Right atrium auricular region (tissue), 2 donors: ENCODE data around the gene COL9A3. TPM values are rescaled to one million over a fixed set of nuclear protein-coding genes. Genes with fewer than 3 reads are reported as not detected.
"Not testable (repeated sequence)": the region's sequence is repeated elsewhere in the genome, so short reads cannot be mapped to it uniquely, and the experiment has no call there.

Experiments
- DNase-seq: peaks from one replicate; pipeline ENCODE4 v3.0.0-alpha.2; 2019; ENCODE audit warnings: low spot score
- H3K27ac ChIP-seq, 2 donors: fragments of 200-600 bp; sonication (generic); 1 replicate in 1 of 2; 2 replicates in 1 of 2; pipeline ENCODE4 v1.5.1; 2016 to 2019
- H3K27me3 ChIP-seq, 2 donors: fragments of 200-600 bp; sonication (generic); one replicate each; pipeline versions ENCODE4 v1.5.1 to v1.6.0; 2017 to 2019
- H3K36me3 ChIP-seq: fragments of 200-600 bp; sonication (generic); one replicate; pipeline ENCODE4 v1.5.1; 2016
- H3K4me1 ChIP-seq, 2 donors: fragments of 200-600 bp; sonication (generic); one replicate each; pipeline versions ENCODE4 v1.5.1 to v1.6.0; 2017 to 2019
- H3K4me3 ChIP-seq, 2 donors: fragments of 200-600 bp; sonication (generic); 1 replicate in 1 of 2; 2 replicates in 1 of 2; pipeline ENCODE4 v1.5.1; 2017 to 2019; ENCODE audit warnings: mild to moderate bottlenecking in 1 of 2, moderate library complexity in 1 of 2
- H3K9me3 ChIP-seq, 2 donors: fragments of 200-600 bp; sonication (generic); one replicate each; pipeline ENCODE4 v1.5.1; 2019
- total RNA-seq, 2 donors: library from RNA; depleted of rRNA; stranded (reverse); fragments of >200 nt; gene quantifications; one replicate each; pipeline ENCODE4 v1.1.0, GENCODE V29; 2016
- TF ChIP-seq, protein P1 (sequence below), 2 donors: fragments of 200-600 bp; sonication (generic); IDR thresholded peaks; one replicate each; pipeline ENCODE4 v1.5.1; 2019; ENCODE audit warnings: antibody characterized with exemption in 2 of 2

The COL9A3 gene
- total RNA-seq, 2 donors from 2014 or later, result 4.2 to 5.7 TPM

DNA sequence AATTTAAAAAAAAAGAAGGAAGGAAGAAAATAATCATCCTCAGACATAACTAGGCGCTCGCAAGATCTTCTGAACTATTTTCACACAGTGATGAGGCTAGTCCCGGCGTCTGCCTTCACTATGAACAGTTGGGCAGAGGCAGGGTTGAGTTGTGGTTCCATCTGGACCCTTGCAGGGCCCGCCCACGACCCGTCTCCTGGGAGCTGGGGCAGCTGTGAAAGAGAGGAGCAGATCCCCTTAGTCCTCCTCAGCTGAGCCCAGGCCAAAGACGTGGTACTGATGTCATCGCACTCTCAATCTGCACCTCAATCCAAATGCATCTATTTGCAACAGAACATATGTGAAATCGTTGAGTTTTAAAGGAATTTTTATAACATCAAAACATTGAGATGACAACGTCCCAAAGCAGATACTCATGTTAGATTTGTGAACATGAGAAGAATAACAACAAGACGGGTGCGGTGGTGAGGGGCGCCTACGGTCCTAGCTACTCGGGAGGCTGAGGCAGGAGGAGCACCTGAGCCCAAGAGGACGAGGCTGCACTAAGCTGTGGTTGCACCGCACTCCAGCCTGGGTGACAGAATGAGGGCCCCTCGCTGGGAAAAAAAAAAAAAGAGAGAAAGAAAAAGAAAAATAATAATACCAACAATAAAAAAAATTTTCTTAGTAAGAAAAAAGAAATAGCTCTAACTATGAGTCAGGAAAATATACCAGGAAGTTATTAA lies 29.5 kb downstream of the COL9A3 start:
- H3K27me3 ChIP-seq, result no peaks in the 10 kb centered on the region
- H3K27ac ChIP-seq, result no peak overlapping the region
- H3K9me3 ChIP-seq, result no peaks in the 10 kb centered on the region
- no peaks in the 10 kb centered on the region for H3K4me1 ChIP-seq
- H3K4me3 ChIP-seq, result no peak overlapping the region
- TF ChIP-seq, protein P1, sequence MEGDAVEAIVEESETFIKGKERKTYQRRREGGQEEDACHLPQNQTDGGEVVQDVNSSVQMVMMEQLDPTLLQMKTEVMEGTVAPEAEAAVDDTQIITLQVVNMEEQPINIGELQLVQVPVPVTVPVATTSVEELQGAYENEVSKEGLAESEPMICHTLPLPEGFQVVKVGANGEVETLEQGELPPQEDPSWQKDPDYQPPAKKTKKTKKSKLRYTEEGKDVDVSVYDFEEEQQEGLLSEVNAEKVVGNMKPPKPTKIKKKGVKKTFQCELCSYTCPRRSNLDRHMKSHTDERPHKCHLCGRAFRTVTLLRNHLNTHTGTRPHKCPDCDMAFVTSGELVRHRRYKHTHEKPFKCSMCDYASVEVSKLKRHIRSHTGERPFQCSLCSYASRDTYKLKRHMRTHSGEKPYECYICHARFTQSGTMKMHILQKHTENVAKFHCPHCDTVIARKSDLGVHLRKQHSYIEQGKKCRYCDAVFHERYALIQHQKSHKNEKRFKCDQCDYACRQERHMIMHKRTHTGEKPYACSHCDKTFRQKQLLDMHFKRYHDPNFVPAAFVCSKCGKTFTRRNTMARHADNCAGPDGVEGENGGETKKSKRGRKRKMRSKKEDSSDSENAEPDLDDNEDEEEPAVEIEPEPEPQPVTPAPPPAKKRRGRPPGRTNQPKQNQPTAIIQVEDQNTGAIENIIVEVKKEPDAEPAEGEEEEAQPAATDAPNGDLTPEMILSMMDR (IDR thresholded peaks at IDR 0.05), result no peak
- no peak for DNase-seq
- H3K36me3 ChIP-seq, result no peaks in the 10 kb centered on the region

DNA sequence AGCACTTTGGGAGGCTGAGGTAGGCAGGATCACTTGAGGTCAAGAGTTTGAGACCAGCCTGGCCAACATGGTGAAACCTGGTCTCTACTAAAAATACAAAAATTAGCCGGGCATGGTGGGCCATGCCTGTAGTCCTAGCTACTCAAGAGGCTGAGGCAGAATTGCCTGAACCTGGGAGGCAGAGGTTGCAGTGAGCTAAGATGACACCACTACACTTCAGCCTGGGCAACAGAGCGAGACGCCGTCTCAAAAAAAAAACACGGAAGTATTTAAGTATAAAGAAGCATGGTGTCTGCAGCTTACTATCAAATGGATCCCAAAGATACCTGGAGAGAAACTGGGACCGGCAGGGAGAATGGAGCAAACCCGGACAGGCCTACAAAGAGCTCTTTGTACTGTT lies 32.1 kb downstream of the COL9A3 start:
- H3K36me3 ChIP-seq, H3K27ac ChIP-seq, H3K9me3 ChIP-seq, DNase-seq, H3K4me3 ChIP-seq, H3K4me1 ChIP-seq, H3K27me3 ChIP-seq: not testable (repeated sequence)

DNA sequence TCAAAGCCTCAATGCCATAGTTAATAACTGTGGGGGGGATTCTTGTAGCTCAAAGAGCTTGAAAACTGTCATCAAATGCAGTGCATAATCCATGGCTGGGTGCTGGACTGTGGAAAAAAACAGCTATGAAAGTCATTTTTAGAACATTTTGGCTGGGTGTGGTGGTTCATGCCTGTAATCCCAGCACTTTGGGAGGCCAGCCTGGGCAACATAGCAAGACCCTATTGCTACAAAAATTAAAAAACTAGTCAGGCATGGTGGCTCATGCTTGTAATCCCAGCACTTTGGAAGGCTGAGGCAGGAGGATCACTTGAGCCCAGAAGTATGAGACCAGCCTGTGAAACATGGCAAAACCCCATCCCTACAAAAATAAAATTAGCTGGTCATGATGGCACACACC lies 32.6 kb downstream of the COL9A3 start:
- Histone ChIP-seq H3K36me3 (peaks cover 12% of the 10 kb centered on the region), H3K27ac (no peak overlapping the region), H3K27me3 (no peaks in the 10 kb centered on the region), H3K4me3 (no peak overlapping the region), H3K9me3 (no peaks in the 10 kb centered on the region), H3K4me1 (no peaks in the 10 kb centered on the region)
- TF ChIP-seq, protein P1 (IDR thresholded peaks at IDR 0.05), result no peak
- DNase-seq, result no peak

DNA sequence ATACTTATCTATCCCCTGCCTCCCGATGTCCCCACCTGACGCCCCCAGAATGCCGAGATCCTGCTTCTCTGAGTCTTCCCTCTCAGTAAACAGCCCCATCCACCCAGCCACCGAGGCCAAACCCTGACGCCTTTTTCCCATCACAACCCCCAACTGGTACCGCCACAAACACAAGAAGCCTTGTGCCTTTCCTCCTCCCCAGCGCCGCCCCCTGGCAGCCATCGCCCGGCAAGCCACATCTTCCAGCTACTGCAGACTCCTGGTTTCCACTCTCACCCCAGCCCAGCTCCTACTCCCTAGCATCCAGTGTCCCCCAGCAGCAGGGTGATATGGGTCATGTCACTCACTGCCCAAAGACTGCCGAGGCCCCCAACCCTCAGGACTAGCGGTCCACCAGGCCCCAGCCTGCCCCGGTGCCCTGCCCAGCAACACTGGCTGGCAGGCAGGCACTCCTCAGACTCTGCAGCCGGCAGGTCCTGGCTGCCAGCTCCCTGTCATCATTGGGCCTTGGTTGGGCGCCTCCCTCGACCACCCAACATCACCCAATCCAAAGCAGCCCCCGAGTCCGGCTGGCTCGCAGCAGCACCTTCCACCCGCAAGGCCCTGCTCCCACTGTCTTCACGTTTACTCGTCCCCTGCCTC lies 33.6 kb downstream of the COL9A3 start:
- TF ChIP-seq, protein P1 (IDR thresholded peaks at IDR 0.05), result no peak
- H3K4me1 ChIP-seq, result no peaks in the 10 kb centered on the region
- H3K36me3 ChIP-seq, result peaks cover 16% of the 10 kb centered on the region
- H3K4me3 ChIP-seq, result no peak overlapping the region
- H3K27me3 ChIP-seq, result no peaks in the 10 kb centered on the region
- H3K9me3 ChIP-seq, result no peaks in the 10 kb centered on the region
- H3K27ac ChIP-seq, result no peak overlapping the region
- DNase-seq, result no peak

DNA sequence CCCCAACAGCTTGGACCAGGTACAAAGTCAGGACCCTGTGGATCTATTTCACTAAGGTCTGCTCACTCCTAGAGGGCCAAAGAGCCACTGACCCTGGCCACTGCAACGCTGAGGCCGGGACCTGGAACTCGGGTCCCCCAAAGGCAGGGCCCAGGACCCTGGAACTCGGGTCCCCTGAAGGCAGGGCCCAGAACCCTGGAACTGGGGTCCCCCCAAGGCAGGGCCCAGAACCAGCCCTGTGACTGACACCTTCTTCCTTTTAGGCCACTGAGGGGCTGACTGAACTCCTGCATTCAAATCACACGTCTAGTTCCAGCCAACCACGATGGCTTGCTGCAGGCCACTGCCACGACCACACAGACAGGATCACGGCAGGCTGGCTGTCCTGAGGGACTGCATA lies 35.3 kb downstream of the COL9A3 start:
- no peaks in the 10 kb centered on the region for H3K27me3 ChIP-seq
- H3K4me1 ChIP-seq, result no peaks in the 10 kb centered on the region
- TF ChIP-seq, protein P1 (IDR thresholded peaks at IDR 0.05), result no peak
- H3K9me3 ChIP-seq, result no peaks in the 10 kb centered on the region
- no peak overlapping the region for H3K4me3 ChIP-seq
- no peak for DNase-seq
- H3K36me3 ChIP-seq, result peaks cover 22% of the 10 kb centered on the region
- H3K27ac ChIP-seq, result no peak overlapping the region

DNA sequence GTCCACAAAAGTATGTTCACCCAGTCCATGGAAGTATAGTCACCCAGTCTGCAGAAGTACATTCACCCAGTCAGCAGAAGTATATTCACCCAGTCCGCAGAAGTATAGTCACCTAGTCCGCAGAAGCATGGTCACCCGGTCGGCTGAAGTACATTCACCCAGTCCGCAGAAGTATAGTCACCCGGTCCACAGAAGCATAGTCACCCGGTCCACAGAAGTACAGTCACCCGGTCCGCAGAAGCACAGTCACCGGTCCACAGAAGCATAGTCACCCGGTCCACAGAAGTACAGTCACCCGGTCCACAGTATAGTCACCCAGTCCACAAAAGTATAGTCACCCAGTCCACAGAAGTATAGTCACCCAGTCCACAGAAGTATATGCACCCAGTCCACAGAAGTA lies 36.0 kb downstream of the COL9A3 start:
- Histone ChIP-seq H3K27me3 (no peaks in the 10 kb centered on the region), H3K4me1 (no peaks in the 10 kb centered on the region), H3K9me3 (no peaks in the 10 kb centered on the region), H3K27ac (no peak overlapping the region), H3K36me3 (peaks cover 23% of the 10 kb centered on the region), H3K4me3 (no peak overlapping the region)
- TF ChIP-seq, protein P1 (IDR thresholded peaks at IDR 0.05), result no peak
- DNase-seq, result no peak

DNA sequence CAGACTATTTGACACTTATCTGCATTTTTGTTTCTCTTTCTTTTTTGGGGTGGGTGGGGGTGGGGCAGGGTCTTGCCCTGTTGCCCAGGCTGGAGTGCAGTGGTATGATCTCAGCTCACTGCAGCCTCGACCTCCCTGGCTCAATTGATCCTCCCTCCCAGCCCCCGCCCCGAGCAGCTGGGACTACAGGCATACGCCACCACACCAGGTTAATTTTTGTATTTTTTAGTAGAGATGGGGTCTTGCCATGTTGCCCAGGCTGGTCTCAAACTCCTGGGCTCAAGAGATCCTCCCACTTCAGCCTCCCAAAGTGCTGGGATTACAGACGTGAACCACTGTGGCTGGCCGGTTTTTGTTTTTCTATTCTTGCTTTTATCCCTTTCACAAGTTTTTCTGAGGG lies 36.5 kb downstream of the COL9A3 start:
- peaks cover 23% of the 10 kb centered on the region for H3K36me3 ChIP-seq
- H3K27ac ChIP-seq, result not testable (repeated sequence)

More for the DNA sequence above, 36.5 kb downstream of the COL9A3 start:
- DNase-seq, H3K9me3 ChIP-seq, H3K27me3 ChIP-seq, H3K4me1 ChIP-seq, H3K4me3 ChIP-seq: not testable (repeated sequence)
